OCI-LY3 (cell line): ENCODE results near the gene IL9.

Experiments used
- EZH2phosphoT487 ChIP-seq: fragments of 200-600 bp; shearing (Covaris generic); IDR thresholded peaks from 2 replicates; pipeline ENCODE4 v1.6.1; 2018; ENCODE audit warnings: antibody characterized with exemption, mixed run types, low read depth
- TF ChIP-seq, protein P1 (sequence below): fragments of 200-600, 300-600 bp; sonication (generic); IDR thresholded peaks from 2 replicates; pipeline ENCODE4 v1.5.1; 2014; ENCODE audit warnings: antibody characterized with exemption, low read length, low read depth

- TF ChIP-seq, protein P1, sequence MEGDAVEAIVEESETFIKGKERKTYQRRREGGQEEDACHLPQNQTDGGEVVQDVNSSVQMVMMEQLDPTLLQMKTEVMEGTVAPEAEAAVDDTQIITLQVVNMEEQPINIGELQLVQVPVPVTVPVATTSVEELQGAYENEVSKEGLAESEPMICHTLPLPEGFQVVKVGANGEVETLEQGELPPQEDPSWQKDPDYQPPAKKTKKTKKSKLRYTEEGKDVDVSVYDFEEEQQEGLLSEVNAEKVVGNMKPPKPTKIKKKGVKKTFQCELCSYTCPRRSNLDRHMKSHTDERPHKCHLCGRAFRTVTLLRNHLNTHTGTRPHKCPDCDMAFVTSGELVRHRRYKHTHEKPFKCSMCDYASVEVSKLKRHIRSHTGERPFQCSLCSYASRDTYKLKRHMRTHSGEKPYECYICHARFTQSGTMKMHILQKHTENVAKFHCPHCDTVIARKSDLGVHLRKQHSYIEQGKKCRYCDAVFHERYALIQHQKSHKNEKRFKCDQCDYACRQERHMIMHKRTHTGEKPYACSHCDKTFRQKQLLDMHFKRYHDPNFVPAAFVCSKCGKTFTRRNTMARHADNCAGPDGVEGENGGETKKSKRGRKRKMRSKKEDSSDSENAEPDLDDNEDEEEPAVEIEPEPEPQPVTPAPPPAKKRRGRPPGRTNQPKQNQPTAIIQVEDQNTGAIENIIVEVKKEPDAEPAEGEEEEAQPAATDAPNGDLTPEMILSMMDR = no peak
- TF ChIP-seq EZH2phosphoT487 = no peak
These were observed at the start of gene IL9 for GRCh38 chr5:135895474-135896006.
